WTC11 (cell line): ENCODE results near the gene CSNK1G1. TPM values are rescaled to one million over a fixed set of nuclear protein-coding genes. Genes with fewer than 3 reads are reported as not detected.

Experiments used
- ATAC-seq: fragments of 200-7000 bp; cut with Tn5 transposase; 2 replicates; pipeline ENCODE4 v1.10.0; 2021; ENCODE audit warnings: mild to moderate bottlenecking, moderate library complexity
- CTCF ChIA-PET: fragments of 300-600 bp; sonication (Branson Sonifier 250); formaldehyde crosslinking; loops from one replicate; lab custom pipeline; 2021; ENCODE audit warnings: antibody characterized with exemption; lab: Charles Lee
- POLR2A ChIA-PET: fragments of 350-600 bp; sonication (Branson Sonifier 250); formaldehyde crosslinking; loops from one replicate; lab custom pipeline; 2021; ENCODE audit warnings: antibody characterized with exemption; lab: Charles Lee
- DNase-seq: peaks from one replicate; pipeline ENCODE4 v3.0.0; 2021; ENCODE audit warnings: low spot score
- H3K27ac Mint-ChIP-seq: 2 replicates; pipeline ENCODE4 v1.8.0; 2021; ENCODE audit warnings: mixed read lengths
- H3K27me3 Mint-ChIP-seq: 2 replicates; pipeline ENCODE4 v1.8.0; 2021; ENCODE audit warnings: low read depth, mild to moderate bottlenecking, moderate library complexity, mixed read lengths
- H3K36me3 Mint-ChIP-seq: 2 replicates; pipeline ENCODE4 v1.8.0; 2021; ENCODE audit warnings: mixed read lengths
- H3K4me1 Mint-ChIP-seq: 2 replicates; pipeline ENCODE4 v1.8.0; 2022; ENCODE audit warnings: mixed read lengths
- H3K4me3 Mint-ChIP-seq: 2 replicates; pipeline ENCODE4 v1.8.0; 2021; ENCODE audit warnings: mild to moderate bottlenecking, moderate library complexity, mixed read lengths
- H3K9me3 Mint-ChIP-seq: 2 replicates; pipeline ENCODE4 v1.8.0; 2021; ENCODE audit warnings: mixed read lengths
- ATF3 ChIP-seq: sonication (generic); formaldehyde crosslinking; conservative IDR thresholded peaks from 2 replicates; pipeline ENCODE4 v1.8.1; 2022; ENCODE audit warnings: mild to moderate bottlenecking, missing genetic modification reagents
- E2F1 ChIP-seq: sonication (generic); formaldehyde crosslinking; IDR thresholded peaks from 2 replicates; pipeline ENCODE4 v1.8.0; 2022; ENCODE audit warnings: mild to moderate bottlenecking, missing genetic modification reagents
- ERG ChIP-seq: fragments of 250-450 bp; sonication (Bioruptor Pico); IDR thresholded peaks from 2 replicates; pipeline ENCODE4 v1.8.0; 2021; ENCODE audit warnings: mild to moderate bottlenecking
- KAT7 ChIP-seq: sonication (generic); formaldehyde crosslinking; IDR thresholded peaks from 2 replicates; pipeline ENCODE4 v1.8.1; 2023; ENCODE audit warnings: missing genetic modification reagents, mild to moderate bottlenecking, borderline replicate concordance
- RORB ChIP-seq: fragments of 250-450 bp; sonication (Bioruptor Pico); IDR thresholded peaks from 2 replicates; pipeline ENCODE4 v1.9.0; 2021; ENCODE audit warnings: mild to moderate bottlenecking
- SP1 ChIP-seq: sonication (generic); formaldehyde crosslinking; conservative IDR thresholded peaks from 2 replicates; pipeline ENCODE4 v1.8.1; 2022; ENCODE audit warnings: missing genetic modification reagents
- USF1 ChIP-seq: sonication (generic); formaldehyde crosslinking; IDR thresholded peaks from 2 replicates; pipeline ENCODE4 v1.8.0; 2022; ENCODE audit warnings: mild to moderate bottlenecking, missing genetic modification reagents
- ZNF396 ChIP-seq: fragments of 250-450 bp; sonication (Bioruptor Pico); IDR thresholded peaks from 2 replicates; pipeline ENCODE4 v1.8.0; 2021; ENCODE audit warnings: mild to moderate bottlenecking, moderate library complexity, borderline replicate concordance
- total RNA-seq: library from RNA; stranded (reverse); gene quantifications from 3 replicates; pipeline ENCODE4 v1.2.3, GENCODE V29; 2021
- TF ChIP-seq, protein P1 (sequence below): sonication (generic); formaldehyde crosslinking; IDR thresholded peaks from 2 replicates; pipeline ENCODE4 v1.8.0; 2023; ENCODE audit warnings: missing genetic modification reagents, mild to moderate bottlenecking, borderline replicate concordance
- TF ChIP-seq, protein P2 (sequence below): sonication (generic); formaldehyde crosslinking; IDR thresholded peaks from 2 replicates; pipeline ENCODE4 v1.8.1; 2023; ENCODE audit warnings: mild to moderate bottlenecking, moderate library complexity, missing genetic modification reagents

CSNK1G1 gene
- total RNA-seq, 1 experiment from 2014 or later, result 19.3 TPM

DNA sequence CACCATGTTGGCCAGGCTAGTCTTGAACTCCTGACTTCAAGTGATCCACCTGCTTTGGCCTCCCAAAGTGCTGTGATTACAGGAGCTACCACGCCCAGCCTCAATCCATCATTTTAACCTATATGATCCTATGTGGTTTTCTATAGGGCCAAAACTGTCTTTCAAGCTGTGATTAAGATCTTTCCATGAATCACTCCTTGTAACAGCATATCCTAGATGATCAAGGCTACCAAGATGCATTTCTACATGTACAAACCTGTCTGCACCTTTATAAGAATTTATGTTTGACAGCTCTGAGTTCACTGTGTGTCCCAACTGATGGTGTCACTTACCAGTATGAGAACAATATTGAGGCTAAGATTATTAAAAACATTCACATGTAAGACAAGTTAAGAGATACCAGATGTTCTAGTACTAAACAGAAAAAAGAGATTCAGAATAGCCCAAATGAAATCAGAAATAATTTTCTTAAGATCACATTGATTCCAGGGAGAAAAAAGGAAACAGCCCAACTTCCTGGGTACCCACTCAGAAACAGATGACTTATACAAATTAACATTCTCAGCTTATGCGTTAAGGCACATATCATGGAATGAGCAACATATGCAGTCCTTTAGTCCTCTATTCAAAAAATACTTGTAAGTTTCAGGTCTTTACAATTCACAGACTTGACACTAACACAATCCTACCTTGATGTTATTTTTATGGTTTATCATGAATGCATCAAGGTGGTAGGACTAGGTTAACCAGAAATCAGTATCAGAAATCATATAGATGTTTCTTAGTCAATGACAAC, 168.4 kb downstream of the CSNK1G1 start (continued):
- TF ChIP-seq, protein P1, sequence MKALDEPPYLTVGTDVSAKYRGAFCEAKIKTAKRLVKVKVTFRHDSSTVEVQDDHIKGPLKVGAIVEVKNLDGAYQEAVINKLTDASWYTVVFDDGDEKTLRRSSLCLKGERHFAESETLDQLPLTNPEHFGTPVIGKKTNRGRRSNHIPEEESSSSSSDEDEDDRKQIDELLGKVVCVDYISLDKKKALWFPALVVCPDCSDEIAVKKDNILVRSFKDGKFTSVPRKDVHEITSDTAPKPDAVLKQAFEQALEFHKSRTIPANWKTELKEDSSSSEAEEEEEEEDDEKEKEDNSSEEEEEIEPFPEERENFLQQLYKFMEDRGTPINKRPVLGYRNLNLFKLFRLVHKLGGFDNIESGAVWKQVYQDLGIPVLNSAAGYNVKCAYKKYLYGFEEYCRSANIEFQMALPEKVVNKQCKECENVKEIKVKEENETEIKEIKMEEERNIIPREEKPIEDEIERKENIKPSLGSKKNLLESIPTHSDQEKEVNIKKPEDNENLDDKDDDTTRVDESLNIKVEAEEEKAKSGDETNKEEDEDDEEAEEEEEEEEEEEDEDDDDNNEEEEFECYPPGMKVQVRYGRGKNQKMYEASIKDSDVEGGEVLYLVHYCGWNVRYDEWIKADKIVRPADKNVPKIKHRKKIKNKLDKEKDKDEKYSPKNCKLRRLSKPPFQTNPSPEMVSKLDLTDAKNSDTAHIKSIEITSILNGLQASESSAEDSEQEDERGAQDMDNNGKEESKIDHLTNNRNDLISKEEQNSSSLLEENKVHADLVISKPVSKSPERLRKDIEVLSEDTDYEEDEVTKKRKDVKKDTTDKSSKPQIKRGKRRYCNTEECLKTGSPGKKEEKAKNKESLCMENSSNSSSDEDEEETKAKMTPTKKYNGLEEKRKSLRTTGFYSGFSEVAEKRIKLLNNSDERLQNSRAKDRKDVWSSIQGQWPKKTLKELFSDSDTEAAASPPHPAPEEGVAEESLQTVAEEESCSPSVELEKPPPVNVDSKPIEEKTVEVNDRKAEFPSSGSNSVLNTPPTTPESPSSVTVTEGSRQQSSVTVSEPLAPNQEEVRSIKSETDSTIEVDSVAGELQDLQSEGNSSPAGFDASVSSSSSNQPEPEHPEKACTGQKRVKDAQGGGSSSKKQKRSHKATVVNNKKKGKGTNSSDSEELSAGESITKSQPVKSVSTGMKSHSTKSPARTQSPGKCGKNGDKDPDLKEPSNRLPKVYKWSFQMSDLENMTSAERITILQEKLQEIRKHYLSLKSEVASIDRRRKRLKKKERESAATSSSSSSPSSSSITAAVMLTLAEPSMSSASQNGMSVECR (CRISPR knock-in tag), result no peak
- TF ChIP-seq USF1, result no peak

GRCh38 chr15:64185146-64185911, 170.6 kb downstream of the CSNK1G1 start:
- Mint-ChIP-seq H3K9me3 (no peaks in the 10 kb centered on the region), H3K27ac (no peak overlapping the region), H3K27me3 (no peaks in the 10 kb centered on the region), H3K4me3 (no peak overlapping the region), H3K4me1 (no peaks in the 10 kb centered on the region), H3K36me3 (peaks cover 2% of the 10 kb centered on the region; the same call in 1 of the 2 replicates)
- TF ChIP-seq, protein P2, sequence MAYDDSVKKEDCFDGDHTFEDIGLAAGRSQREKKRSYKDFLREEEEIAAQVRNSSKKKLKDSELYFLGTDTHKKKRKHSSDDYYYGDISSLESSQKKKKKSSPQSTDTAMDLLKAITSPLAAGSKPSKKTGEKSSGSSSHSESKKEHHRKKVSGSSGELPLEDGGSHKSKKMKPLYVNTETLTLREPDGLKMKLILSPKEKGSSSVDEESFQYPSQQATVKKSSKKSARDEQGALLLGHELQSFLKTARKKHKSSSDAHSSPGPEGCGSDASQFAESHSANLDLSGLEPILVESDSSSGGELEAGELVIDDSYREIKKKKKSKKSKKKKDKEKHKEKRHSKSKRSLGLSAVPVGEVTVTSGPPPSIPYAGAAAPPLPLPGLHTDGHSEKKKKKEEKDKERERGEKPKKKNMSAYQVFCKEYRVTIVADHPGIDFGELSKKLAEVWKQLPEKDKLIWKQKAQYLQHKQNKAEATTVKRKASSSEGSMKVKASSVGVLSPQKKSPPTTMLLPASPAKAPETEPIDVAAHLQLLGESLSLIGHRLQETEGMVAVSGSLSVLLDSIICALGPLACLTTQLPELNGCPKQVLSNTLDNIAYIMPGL (CRISPR knock-in tag), result no peak
- TF ChIP-seq SP1 (CRISPR knock-in tag) (no peak), E2F1 (no peak), ATF3 (CRISPR knock-in tag) (no peak), ERG (CRISPR knock-in tag) (no peak), RORB (CRISPR knock-in tag) (no peak), ZNF396 (CRISPR knock-in tag) (no peak), KAT7 (CRISPR knock-in tag) (no peak)
- DNase-seq, result no peak
- POLR2A ChIA-PET, result no interaction called here
- CTCF ChIA-PET, result interaction anchor here (0.5 kb wide), 1 partner anchor 12 kb away, joined by 3 read pairs; no protein-coding TSS in a partner anchor
- no peak for ATAC-seq
